Spleen (tissue), 11 donors: ENCODE measurements around the gene TMPRSS6. TPM values are rescaled to one million over a fixed set of nuclear protein-coding genes. Genes with fewer than 3 reads are reported as not detected.

Source experiments
- DNase-seq: peaks from one replicate; pipeline ENCODE4 v3.0.0-alpha.2; 2020
- H3K27ac ChIP-seq, 8 donors: fragments of 200-600 bp; sonication (generic) in 7 of 8; 1 replicate in 4 of 8; 2 replicates in 4 of 8; pipeline versions ENCODE4 v1.5.0 to v1.8.0; 2016 to 2021; ENCODE audit warnings: inconsistent platforms in 4 of 8, mild to moderate bottlenecking in 4 of 8, moderate library complexity in 1 of 8
- H3K27me3 ChIP-seq, 7 donors: fragments of 200-600 bp; sonication (generic) in 6 of 7; replicated peaks in 1 of 7; 1 replicate in 4 of 7; 2 replicates in 3 of 7; pipeline versions ENCODE4 v1.5.0 to v1.8.0; 2016 to 2021; ENCODE audit warnings: inconsistent platforms in 3 of 7, mild to moderate bottlenecking in 1 of 7
- H3K36me3 ChIP-seq, 6 donors: fragments of 200-600 bp; sonication (generic) in 5 of 6; 1 replicate in 4 of 6; 2 replicates in 2 of 6; pipeline versions ENCODE4 v1.5.0 to v1.8.0; 2016 to 2021; ENCODE audit warnings: inconsistent platforms in 2 of 6
- H3K4me1 ChIP-seq, 6 donors: fragments of 200-600 bp; sonication (generic) in 5 of 6; 1 replicate in 3 of 6; 2 replicates in 3 of 6; pipeline versions ENCODE4 v1.5.0 to v1.8.0; 2016 to 2021; ENCODE audit warnings: inconsistent platforms in 3 of 6
- H3K4me3 ChIP-seq, 8 donors: fragments of 200-600 bp; sonication (generic) in 7 of 8; 1 replicate in 4 of 8; 2 replicates in 4 of 8; pipeline versions ENCODE4 v1.5.0 to v1.8.0; 2016 to 2021; ENCODE audit warnings: inconsistent platforms in 4 of 8, mild to moderate bottlenecking in 4 of 8, moderate library complexity in 2 of 8
- H3K9me3 ChIP-seq, 8 donors: fragments of 200-600 bp; sonication (generic) in 7 of 8; 1 replicate in 4 of 8; 2 replicates in 4 of 8; pipeline versions ENCODE4 v1.5.0 to v1.8.0; 2016 to 2021; ENCODE audit warnings: inconsistent platforms in 4 of 8
- POLR2A ChIP-seq, 3 donors: fragments of 450-650 bp; IDR thresholded peaks; one replicate each; pipeline ENCODE4 v1.5.1; 2017; ENCODE audit warnings: antibody characterized with exemption in 3 of 3, mild to moderate bottlenecking in 1 of 3
- POLR2AphosphoS5 ChIP-seq, 3 donors: sonication (generic); formaldehyde crosslinking; IDR thresholded peaks; one replicate each; pipeline ENCODE4 v1.5.1; 2017; ENCODE audit warnings: antibody characterized with exemption in 3 of 3
- WGBS, 5 donors: extraction: QIAGEN DNeasy Blood & Tissue Kit in 3 of 5; methylation state at CpG; one replicate each; pipeline versions ENCODE4 v1.1.5 to v1.1.7; 2013 to 2018; 5-methylcytosine and 5-hydroxymethylcytosine counted together
- intact Hi-C: fragments of 100-400 bp; cut with DNase I; formaldehyde crosslinking; loops from one replicate; pipeline ENCODE4 v1.15.0; 2023; ENCODE audit warnings: low total_unique reads
- polyA plus RNA-seq, 3 donors: library from polyadenylated mRNA; stranded (reverse); fragments of 200-250 nt; gene quantifications; one replicate each; pipeline ENCODE4 v1.2.1, GENCODE V29; 2013
- total RNA-seq, 7 donors: library from RNA; depleted of rRNA in 3 of 7; stranded (reverse); fragments of >200 nt in 3 of 7; fragmentation: NEBNext Ultra II Directional in 4 of 7; extraction: Animal tissue kit (Norgen Biotek cat#: 25700) in 4 of 7; gene quantifications; one replicate each; pipeline versions ENCODE4 v1.1.0 to v1.2.1, GENCODE V29; 2016 to 2021
- TF ChIP-seq, protein P1 (sequence below), 11 experiments: fragments of 200-600 bp in 7 of 11; fragments of 450-650 bp in 4 of 11; sonication (generic) in 4 of 11; IDR thresholded peaks in 8 of 11; conservative IDR thresholded peaks in 3 of 11; 1 replicate in 7 of 11; 2 replicates in 4 of 11; pipeline versions ENCODE4 v1.4.0 to v1.8.0; 2016 to 2021; ENCODE audit warnings: antibody characterized with exemption in 11 of 11, inconsistent platforms in 4 of 11, mild to moderate bottlenecking in 1 of 11
- donor health status: healthy with polysubstance abuse.
- donor health status: DM: no; HTN: no; CAD: no; lungs with moderate emphysema.
- donor health status: DM: no; HTN: no; CAD: no.
- donor health status: Bipolar disorder and iron deficiency.
- donor health status: healthy.
- donor health status: DM: no; HTN: no; CAD: no.
- donor health status: DM: yes; HTN: yes; CAD: no.

The TMPRSS6 gene
- total and polyA plus RNA-seq, 10 donors, result 0.09 to 0.55 (median 0.28) TPM; not detected in 5

DNA sequence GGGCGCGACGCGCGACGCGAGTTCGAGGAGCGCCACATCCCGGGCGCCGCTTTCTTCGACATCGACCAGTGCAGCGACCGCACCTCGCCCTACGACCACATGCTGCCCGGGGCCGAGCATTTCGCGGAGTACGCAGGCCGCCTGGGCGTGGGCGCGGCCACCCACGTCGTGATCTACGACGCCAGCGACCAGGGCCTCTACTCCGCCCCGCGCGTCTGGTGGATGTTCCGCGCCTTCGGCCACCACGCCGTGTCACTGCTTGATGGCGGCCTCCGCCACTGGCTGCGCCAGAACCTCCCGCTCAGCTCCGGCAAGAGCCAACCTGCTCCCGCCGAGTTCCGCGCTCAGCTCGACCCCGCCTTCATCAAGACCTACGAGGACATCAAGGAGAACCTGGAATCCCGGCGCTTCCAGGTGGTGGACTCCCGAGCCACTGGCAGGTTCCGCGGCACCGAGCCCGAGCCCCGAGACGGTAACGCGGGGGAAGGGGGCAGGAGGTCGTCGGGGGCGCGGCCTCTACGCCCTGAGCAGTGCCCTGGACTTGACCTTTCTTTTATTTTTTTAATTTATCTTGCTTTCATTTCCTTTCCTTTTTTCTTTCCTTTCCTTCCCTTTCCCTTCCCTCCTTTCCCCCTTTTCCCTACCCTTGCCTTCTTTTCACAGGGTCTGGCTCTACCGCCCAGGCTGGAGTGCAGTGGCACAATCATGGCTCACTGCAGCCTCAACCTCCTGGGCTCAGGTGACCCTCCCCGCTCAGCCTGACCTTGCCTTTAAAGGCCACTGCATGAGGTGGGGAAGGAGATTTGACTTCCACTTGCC, 85.0 kb downstream of the TMPRSS6 start:
- no peak for DNase-seq
- peaks cover 5 to 41% (median 27%) of the 10 kb centered on the region in 6 donors for H3K4me1 ChIP-seq
- H3K27me3 ChIP-seq, result no peaks in the 10 kb centered on the region
- no peak overlapping the region for H3K4me3 ChIP-seq
- peaks cover 0 to 57% (median 13%) of the 10 kb centered on the region in 6 donors for H3K36me3 ChIP-seq
- no peak for TF ChIP-seq POLR2AphosphoS5 (IDR thresholded peaks at IDR 0.05)
- TF ChIP-seq, protein P1, sequence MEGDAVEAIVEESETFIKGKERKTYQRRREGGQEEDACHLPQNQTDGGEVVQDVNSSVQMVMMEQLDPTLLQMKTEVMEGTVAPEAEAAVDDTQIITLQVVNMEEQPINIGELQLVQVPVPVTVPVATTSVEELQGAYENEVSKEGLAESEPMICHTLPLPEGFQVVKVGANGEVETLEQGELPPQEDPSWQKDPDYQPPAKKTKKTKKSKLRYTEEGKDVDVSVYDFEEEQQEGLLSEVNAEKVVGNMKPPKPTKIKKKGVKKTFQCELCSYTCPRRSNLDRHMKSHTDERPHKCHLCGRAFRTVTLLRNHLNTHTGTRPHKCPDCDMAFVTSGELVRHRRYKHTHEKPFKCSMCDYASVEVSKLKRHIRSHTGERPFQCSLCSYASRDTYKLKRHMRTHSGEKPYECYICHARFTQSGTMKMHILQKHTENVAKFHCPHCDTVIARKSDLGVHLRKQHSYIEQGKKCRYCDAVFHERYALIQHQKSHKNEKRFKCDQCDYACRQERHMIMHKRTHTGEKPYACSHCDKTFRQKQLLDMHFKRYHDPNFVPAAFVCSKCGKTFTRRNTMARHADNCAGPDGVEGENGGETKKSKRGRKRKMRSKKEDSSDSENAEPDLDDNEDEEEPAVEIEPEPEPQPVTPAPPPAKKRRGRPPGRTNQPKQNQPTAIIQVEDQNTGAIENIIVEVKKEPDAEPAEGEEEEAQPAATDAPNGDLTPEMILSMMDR (IDR thresholded peaks at IDR 0.05 in 8 of 11, conservative IDR thresholded peaks at IDR 0.05 in 3 of 11), result no peak
- TF ChIP-seq POLR2A (IDR thresholded peaks at IDR 0.05), result no peak
- no peak overlapping the region for H3K27ac ChIP-seq
- no peaks in the 10 kb centered on the region for H3K9me3 ChIP-seq
- 95 to 96% (median 96%) methylated on average over 65 to 71 of the region's 71 CpGs for WGBS, 5 donors
- intact Hi-C loops, result no loop called here

- H3K4me3 ChIP-seq, result no peak overlapping the region
- no peak for TF ChIP-seq POLR2AphosphoS5 (IDR thresholded peaks at IDR 0.05)
- TF ChIP-seq, protein P1 (IDR thresholded peaks at IDR 0.05 in 8 of 11, conservative IDR thresholded peaks at IDR 0.05 in 3 of 11), result no peak
- TF ChIP-seq POLR2A (IDR thresholded peaks at IDR 0.05), result no peak
- intact Hi-C loops, result no loop called here
- WGBS, 5 donors, result 95 to 98% (median 95%) methylated on average over 29 to 34 of the region's 34 CpGs
- peaks cover 5 to 44% (median 29%) of the 10 kb centered on the region in 6 donors for H3K4me1 ChIP-seq
- no peaks in the 10 kb centered on the region for H3K9me3 ChIP-seq
- H3K27ac ChIP-seq, result no peak overlapping the region
- peaks cover 0 to 3% (median 0%) of the 10 kb centered on the region in 7 donors for H3K27me3 ChIP-seq
- DNase-seq, result no peak
- H3K36me3 ChIP-seq, result peaks cover 0 to 49% (median 9%) of the 10 kb centered on the region in 6 donors
Observed at GRCh38 chr22:37023743-37024338, 85.7 kb downstream of the TMPRSS6 start.

- H3K27ac ChIP-seq, result no peak overlapping the region
- no peak overlapping the region for H3K4me3 ChIP-seq
- peaks cover 0 to 40% (median 8%) of the 10 kb centered on the region in 6 donors for H3K36me3 ChIP-seq
- TF ChIP-seq POLR2AphosphoS5 (IDR thresholded peaks at IDR 0.05) (no peak), POLR2A (IDR thresholded peaks at IDR 0.05) (no peak)
- TF ChIP-seq, protein P1 (IDR thresholded peaks at IDR 0.05 in 8 of 11, conservative IDR thresholded peaks at IDR 0.05 in 3 of 11), result no peak
- no peaks in the 10 kb centered on the region for H3K9me3 ChIP-seq
- H3K27me3 ChIP-seq, result peaks cover 0 to 6% (median 0%) of the 10 kb centered on the region in 7 donors
- WGBS, 5 donors, result 84 to 93% (median 88%) methylated on average over 13 to 16 of the region's 16 CpGs
- DNase-seq, result no peak
- intact Hi-C loops, result no loop called here
- peaks cover 5 to 56% (median 39%) of the 10 kb centered on the region in 6 donors for H3K4me1 ChIP-seq
Observed at GRCh38 chr22:37022483-37023337, 86.8 kb downstream of the TMPRSS6 start.
